HCT116 (cell line): ENCODE measurements around the gene ARF5.
A peak's percentile ranks its signal among the peaks of the same experiment; 100 is the strongest.

Experiments used
- CEBPB ChIP-seq: IDR thresholded peaks from 2 replicates; pipeline ENCODE4 v1.6.1; 2012; ENCODE audit warnings: low read depth
- CTCF ChIP-seq, 3 experiments: fragments of 200-600 bp in 1 of 3; sonication (generic) in 1 of 3; IDR thresholded peaks in 2 of 3; conservative IDR thresholded peaks in 1 of 3; 2 replicates each; pipeline ENCODE4 v1.5.1; 2012 to 2017; ENCODE audit warnings: low read depth in 2 of 3, low read length in 2 of 3, antibody characterized with exemption in 1 of 3, borderline replicate concordance in 1 of 3, control low read depth in 1 of 3, mild to moderate bottlenecking in 1 of 3, mixed read lengths in 1 of 3, mixed run types in 1 of 3, moderate library complexity in 1 of 3; ENCODE audit not compliant: insufficient read depth in 1 of 3
- EZH2 ChIP-seq: fragments of 200-600 bp; sonication (generic); IDR thresholded peaks from 2 replicates; pipeline ENCODE4 v1.6.1; 2017; ENCODE audit warnings: antibody characterized with exemption, mixed run types
- FOSL1 ChIP-seq: IDR thresholded peaks from 2 replicates; pipeline ENCODE4 v1.6.1; 2012; ENCODE audit warnings: low read depth
- JUND ChIP-seq: IDR thresholded peaks from 2 replicates; pipeline ENCODE4 v1.6.1; 2012
- POLR2A ChIP-seq: IDR thresholded peaks from 2 replicates; pipeline ENCODE4 v1.7.0; 2011; ENCODE audit warnings: borderline replicate concordance; ENCODE audit not compliant: insufficient read depth, insufficient read length; ENCODE audit errors: extremely low read depth
- POLR2AphosphoS5 ChIP-seq: IDR thresholded peaks from 2 replicates; pipeline ENCODE4 v1.6.1; 2011; ENCODE audit warnings: mild to moderate bottlenecking, low read depth, low read length, moderate library complexity
- RAD21 ChIP-seq: IDR thresholded peaks from 2 replicates; pipeline ENCODE4 v1.6.1; 2012; ENCODE audit warnings: low read depth, mild to moderate bottlenecking
- SIN3A ChIP-seq: IDR thresholded peaks from 2 replicates; pipeline ENCODE4 v1.6.1; 2012; ENCODE audit warnings: low read depth
- SRF ChIP-seq: IDR thresholded peaks from 2 replicates; pipeline ENCODE4 v1.6.1; 2012; ENCODE audit warnings: low read depth
- TF ChIP-seq, protein P1 (sequence below): IDR thresholded peaks from 2 replicates; pipeline ENCODE4 v1.6.1; 2012
- TF ChIP-seq, protein P2 (sequence below): IDR thresholded peaks from 2 replicates; pipeline ENCODE4 v1.6.1; 2012

DNA sequence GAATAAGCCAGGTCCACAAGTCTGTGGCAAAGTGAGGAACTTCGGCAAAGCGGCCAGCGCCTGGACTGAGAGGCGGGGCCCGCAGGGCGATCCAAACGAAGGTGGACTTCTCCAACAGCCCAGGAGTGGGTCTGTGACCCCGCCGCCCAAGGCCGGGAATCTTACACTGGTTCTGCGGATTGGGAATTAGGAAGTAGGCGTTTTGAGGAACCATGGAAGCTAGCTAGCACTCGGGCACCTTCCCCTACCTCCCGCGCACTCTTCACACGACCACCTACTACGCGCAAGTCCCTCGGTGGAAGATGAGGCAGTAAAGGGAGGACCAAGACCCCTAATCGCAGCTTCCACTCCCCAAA is 570 bp upstream of the ARF5 start:
- TF ChIP-seq CEBPB = no peak
- no peak for TF ChIP-seq CTCF (IDR thresholded peaks at IDR 0.05 in 2 of 3, conservative IDR thresholded peaks at IDR 0.05 in 1 of 3; ENCODE audit: borderline replicate concordance in 1 of 3, insufficient read depth in 1 of 3, low read depth in 2 of 3, low read length in 2 of 3)
- TF ChIP-seq POLR2A = peak; percentile 2
- TF ChIP-seq POLR2AphosphoS5 = no peak
- no peak for TF ChIP-seq JUND
- no peak for TF ChIP-seq RAD21
- TF ChIP-seq, protein P1, sequence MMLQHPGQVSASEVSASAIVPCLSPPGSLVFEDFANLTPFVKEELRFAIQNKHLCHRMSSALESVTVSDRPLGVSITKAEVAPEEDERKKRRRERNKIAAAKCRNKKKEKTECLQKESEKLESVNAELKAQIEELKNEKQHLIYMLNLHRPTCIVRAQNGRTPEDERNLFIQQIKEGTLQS = no peak
- TF ChIP-seq EZH2 = no peak
- no peak for TF ChIP-seq FOSL1
- TF ChIP-seq SRF = no peak
- TF ChIP-seq, protein P2, sequence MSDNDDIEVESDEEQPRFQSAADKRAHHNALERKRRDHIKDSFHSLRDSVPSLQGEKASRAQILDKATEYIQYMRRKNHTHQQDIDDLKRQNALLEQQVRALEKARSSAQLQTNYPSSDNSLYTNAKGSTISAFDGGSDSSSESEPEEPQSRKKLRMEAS = no peak
- TF ChIP-seq SIN3A = no peak
